ENCODE results near the gene AGAP3.
"Not testable (repeated sequence)": the region's sequence is repeated elsewhere in the genome, so short reads cannot be mapped to it uniquely, and the experiment has no call there.

AGAP3 gene

GRCh38 chr7:151040616-151041375, 45.5 kb upstream of the AGAP3 start:
- Histone ChIP-seq H2BK12ac (ENCODE audit: low read length) (peak overlapping the region; percentile 58), H3K4me1 (ENCODE audit: control insufficient read depth in 2 of 2, insufficient read depth in 1 of 2, low read depth in 1 of 2, low read length in 2 of 2) (peaks cover 0 to 9% of the 10 kb centered on the region in 2 donors), H3K27ac (replicated peaks; ENCODE audit: low read length) (no peak overlapping the region)

GRCh38 chr7:151043449-151043848, 42.8 kb upstream of the AGAP3 start:
- not testable (repeated sequence) for H2BK120ac ChIP-seq (ENCODE audit: low read depth, low read length); H2AK5ac ChIP-seq (ENCODE audit: low read depth, low read length); H3K4me2 ChIP-seq (ENCODE audit: insufficient read depth, low read length, poor library complexity, severe bottlenecking); H3K27ac ChIP-seq (replicated peaks; ENCODE audit: low read length); H3K4ac ChIP-seq (ENCODE audit: low read length); H3K23ac ChIP-seq (ENCODE audit: low read depth, low read length, poor library complexity); H3K4me3 ChIP-seq (ENCODE audit: low read length in 2 of 2); H3K14ac ChIP-seq (ENCODE audit: low read length); DNase-seq (ENCODE audit: low spot score); H2BK5ac ChIP-seq (ENCODE audit: low read length); H4K8ac ChIP-seq (ENCODE audit: low read depth, low read length); H2BK15ac ChIP-seq (ENCODE audit: low read length); H2BK12ac ChIP-seq (ENCODE audit: low read length); H3K9me3 ChIP-seq (replicated peaks in 1 of 2; ENCODE audit: control insufficient read depth in 2 of 2, insufficient read depth in 1 of 2, low read depth in 1 of 2, low read length in 2 of 2); H3K27me3 ChIP-seq (ENCODE audit: control insufficient read depth in 3 of 3, insufficient read depth in 3 of 3, low read depth in 1 of 3, low read length in 3 of 3); H3K36me3 ChIP-seq (replicated peaks in 1 of 2; ENCODE audit: control insufficient read depth in 2 of 2, insufficient read depth in 2 of 2, low read length in 2 of 2); H2AFZ ChIP-seq (ENCODE audit: low read length); H3K18ac ChIP-seq (ENCODE audit: low read length); H3K79me1 ChIP-seq (ENCODE audit: low read depth, low read length); H3K4me1 ChIP-seq (ENCODE audit: control insufficient read depth in 2 of 2, insufficient read depth in 1 of 2, low read depth in 1 of 2, low read length in 2 of 2); H4K91ac ChIP-seq (ENCODE audit: low read depth, low read length, poor library complexity)
- no CpG with 5 or more reads among the region's 10 CpGs for WGBS, 2 donors (ENCODE audit: extremely low coverage in 2 of 2, insufficient read length in 2 of 2, insufficient replicate concordance in 1 of 2)
- H3K9ac ChIP-seq (ENCODE audit: low read depth, low read length, poor library complexity), result peak overlapping the region; percentile 12

More at GRCh38 chr7:151040616-151041375, 45.5 kb upstream of the AGAP3 start:
- Histone ChIP-seq H2BK15ac (ENCODE audit: low read length) (no peak overlapping the region), H4K8ac (ENCODE audit: low read depth, low read length) (no peak overlapping the region), H3K4me2 (ENCODE audit: insufficient read depth, low read length, poor library complexity, severe bottlenecking) (no peak overlapping the region), H2BK5ac (ENCODE audit: low read length) (peak overlapping the region; percentile 0), H2AK5ac (ENCODE audit: low read depth, low read length) (peak overlapping the region; percentile 56), H3K4ac (ENCODE audit: low read length) (no peak overlapping the region), H3K14ac (ENCODE audit: low read length) (peak overlapping the region; percentile 56), H3K9me3 (replicated peaks in 1 of 2; ENCODE audit: control insufficient read depth in 2 of 2, insufficient read depth in 1 of 2, low read depth in 1 of 2, low read length in 2 of 2) (no peaks in the 10 kb centered on the region), H4K91ac (ENCODE audit: low read depth, low read length, poor library complexity) (no peak overlapping the region), H3K79me1 (ENCODE audit: low read depth, low read length) (no peaks in the 10 kb centered on the region), H3K18ac (ENCODE audit: low read length) (peak overlapping the region; percentile 17), H3K23ac (ENCODE audit: low read depth, low read length, poor library complexity) (peak overlapping the region; percentile 73), H3K9ac (ENCODE audit: low read depth, low read length, poor library complexity) (peak overlapping the region; percentile 60), H3K4me3 (ENCODE audit: low read length in 2 of 2) (no peak overlapping the region), H3K27me3 (ENCODE audit: control insufficient read depth in 3 of 3, insufficient read depth in 3 of 3, low read depth in 1 of 3, low read length in 3 of 3) (no peaks in the 10 kb centered on the region), H2BK120ac (ENCODE audit: low read depth, low read length) (no peak overlapping the region), H2AFZ (ENCODE audit: low read length) (no peak overlapping the region), H3K36me3 (replicated peaks in 1 of 2; ENCODE audit: control insufficient read depth in 2 of 2, insufficient read depth in 2 of 2, low read length in 2 of 2) (peaks cover 6 to 19% of the 10 kb centered on the region in 2 donors)
- no CpG with 5 or more reads among the region's 30 CpGs for WGBS, 2 donors (ENCODE audit: extremely low coverage in 2 of 2, insufficient read length in 2 of 2, insufficient replicate concordance in 1 of 2)
- no peak for DNase-seq (ENCODE audit: low spot score)

DNA sequence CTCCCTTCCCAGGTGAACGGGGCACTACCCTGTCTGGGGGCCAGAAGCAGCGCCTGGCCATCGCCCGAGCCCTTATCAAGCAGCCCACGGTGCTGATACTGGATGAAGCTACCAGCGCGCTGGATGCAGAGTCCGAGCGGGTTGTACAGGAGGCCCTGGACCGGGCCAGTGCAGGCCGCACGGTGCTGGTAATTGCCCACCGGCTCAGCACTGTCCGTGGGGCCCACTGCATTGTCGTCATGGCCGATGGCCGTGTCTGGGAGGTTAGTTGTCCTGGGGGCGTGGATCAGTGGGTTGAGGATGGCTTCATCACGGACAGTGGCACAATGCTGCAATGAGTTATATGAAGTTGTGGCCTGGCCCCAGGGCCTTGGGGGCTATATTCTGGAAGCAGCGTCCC, 42.3 kb upstream of the AGAP3 start:
- Histone ChIP-seq H2BK15ac (ENCODE audit: low read length) (no peak overlapping the region), H4K91ac (ENCODE audit: low read depth, low read length, poor library complexity) (no peak overlapping the region), H3K4me3 (ENCODE audit: low read length in 2 of 2) (no peak overlapping the region), H3K23ac (ENCODE audit: low read depth, low read length, poor library complexity) (peak overlapping the region; percentile 65), H2BK12ac (ENCODE audit: low read length) (no peak overlapping the region), H3K18ac (ENCODE audit: low read length) (no peak overlapping the region), H3K9ac (ENCODE audit: low read depth, low read length, poor library complexity) (peak overlapping the region; percentile 84), H3K79me1 (ENCODE audit: low read depth, low read length) (no peaks in the 10 kb centered on the region), H2AFZ (ENCODE audit: low read length) (no peak overlapping the region), H3K36me3 (replicated peaks in 1 of 2; ENCODE audit: control insufficient read depth in 2 of 2, insufficient read depth in 2 of 2, low read length in 2 of 2) (peaks cover 6 to 10% of the 10 kb centered on the region in 2 donors), H3K9me3 (replicated peaks in 1 of 2; ENCODE audit: control insufficient read depth in 2 of 2, insufficient read depth in 1 of 2, low read depth in 1 of 2, low read length in 2 of 2) (no peaks in the 10 kb centered on the region), H3K14ac (ENCODE audit: low read length) (no peak overlapping the region), H3K27ac (replicated peaks; ENCODE audit: low read length) (no peak overlapping the region), H3K4ac (ENCODE audit: low read length) (no peak overlapping the region), H4K8ac (ENCODE audit: low read depth, low read length) (no peak overlapping the region), H3K4me1 (ENCODE audit: control insufficient read depth in 2 of 2, insufficient read depth in 1 of 2, low read depth in 1 of 2, low read length in 2 of 2) (peaks cover 2 to 5% of the 10 kb centered on the region in 2 donors), H2BK5ac (ENCODE audit: low read length) (no peak overlapping the region), H2BK120ac (ENCODE audit: low read depth, low read length) (no peak overlapping the region), H3K27me3 (ENCODE audit: control insufficient read depth in 3 of 3, insufficient read depth in 3 of 3, low read depth in 1 of 3, low read length in 3 of 3) (no peaks in the 10 kb centered on the region), H2AK5ac (ENCODE audit: low read depth, low read length) (no peak overlapping the region), H3K4me2 (ENCODE audit: insufficient read depth, low read length, poor library complexity, severe bottlenecking) (no peak overlapping the region)
- no peak for DNase-seq (ENCODE audit: low spot score)
- no CpG with 5 or more reads among the region's 20 CpGs for WGBS, 2 donors (ENCODE audit: extremely low coverage in 2 of 2, insufficient read length in 2 of 2, insufficient replicate concordance in 1 of 2)

- Histone ChIP-seq H2AFZ (ENCODE audit: low read length) (no peak overlapping the region), H3K9me3 (replicated peaks in 1 of 2; ENCODE audit: control insufficient read depth in 2 of 2, insufficient read depth in 1 of 2, low read depth in 1 of 2, low read length in 2 of 2) (no peaks in the 10 kb centered on the region)
- WGBS, 2 donors (ENCODE audit: extremely low coverage in 2 of 2, insufficient read length in 2 of 2, insufficient replicate concordance in 1 of 2), result no CpG with 5 or more reads among the region's 11 CpGs
Observed at GRCh38 chr7:151045262-151045661, 41.0 kb upstream of the AGAP3 start.

More at GRCh38 chr7:151045262-151045661, 41.0 kb upstream of the AGAP3 start:
- Histone ChIP-seq H4K91ac (ENCODE audit: low read depth, low read length, poor library complexity) (no peak overlapping the region), H2BK5ac (ENCODE audit: low read length) (no peak overlapping the region), H3K27me3 (ENCODE audit: control insufficient read depth in 3 of 3, insufficient read depth in 3 of 3, low read depth in 1 of 3, low read length in 3 of 3) (peaks cover 0 to 11% (median 0%) of the 10 kb centered on the region in 3 experiments), H3K79me1 (ENCODE audit: low read depth, low read length) (no peaks in the 10 kb centered on the region), H4K8ac (ENCODE audit: low read depth, low read length) (no peak overlapping the region), H2AK5ac (ENCODE audit: low read depth, low read length) (no peak overlapping the region), H3K14ac (ENCODE audit: low read length) (no peak overlapping the region), H3K9ac (ENCODE audit: low read depth, low read length, poor library complexity) (no peak overlapping the region), H3K18ac (ENCODE audit: low read length) (no peak overlapping the region), H2BK15ac (ENCODE audit: low read length) (no peak overlapping the region), H3K4me2 (ENCODE audit: insufficient read depth, low read length, poor library complexity, severe bottlenecking) (no peak overlapping the region), H2BK120ac (ENCODE audit: low read depth, low read length) (no peak overlapping the region), H2BK12ac (ENCODE audit: low read length) (no peak overlapping the region), H3K27ac (replicated peaks; ENCODE audit: low read length) (no peak overlapping the region), H3K4ac (ENCODE audit: low read length) (no peak overlapping the region), H3K36me3 (replicated peaks in 1 of 2; ENCODE audit: control insufficient read depth in 2 of 2, insufficient read depth in 2 of 2, low read length in 2 of 2) (peaks cover 6 to 10% of the 10 kb centered on the region in 2 donors), H3K23ac (ENCODE audit: low read depth, low read length, poor library complexity) (no peak overlapping the region), H3K4me3 (ENCODE audit: low read length in 2 of 2) (no peak overlapping the region), H3K4me1 (ENCODE audit: control insufficient read depth in 2 of 2, insufficient read depth in 1 of 2, low read depth in 1 of 2, low read length in 2 of 2) (peaks cover 0 to 2% of the 10 kb centered on the region in 2 donors)
- no peak for DNase-seq (ENCODE audit: low spot score)

Data from neuronal stem cell (in vitro differentiated cells).